Upper lobe of left lung (tissue), 4 donors: ENCODE data around the gene F2R.

Source experiments
- CTCF ChIP-seq, 6 experiments: fragments of 450-650 bp in 4 of 6; fragments of 200-600 bp in 2 of 6; sonication (generic) in 2 of 6; IDR thresholded peaks; one replicate each; pipeline ENCODE4 v1.5.1; 2016 to 2019; ENCODE audit warnings: antibody characterized with exemption in 6 of 6
- EP300 ChIP-seq, 4 donors: sonication (generic); formaldehyde crosslinking; IDR thresholded peaks; one replicate each; pipeline ENCODE4 v1.5.1; 2017; ENCODE audit warnings: antibody characterized with exemption in 4 of 4, control low read depth in 2 of 4
- POLR2A ChIP-seq, 4 donors: fragments of 450-650 bp; IDR thresholded peaks; one replicate each; pipeline ENCODE4 v1.5.1; 2016 to 2017; ENCODE audit warnings: antibody characterized with exemption in 4 of 4, mild to moderate bottlenecking in 2 of 4
- POLR2AphosphoS5 ChIP-seq, 2 donors: sonication (generic); formaldehyde crosslinking; IDR thresholded peaks; one replicate each; pipeline ENCODE4 v1.5.1; 2017; ENCODE audit warnings: antibody characterized with exemption in 2 of 2

- TF ChIP-seq POLR2A (IDR thresholded peaks at IDR 0.05) (no peak), CTCF (IDR thresholded peaks at IDR 0.05) (no peak), POLR2AphosphoS5 (IDR thresholded peaks at IDR 0.05) (no peak), EP300 (IDR thresholded peaks at IDR 0.05) (no peak)
Measured at GRCh38 chr5:76689321-76690036, 26.4 kb upstream of the F2R start.
